Subcutaneous abdominal adipose tissue (tissue), 5 donors: ENCODE data around the gene HEATR1.

Source experiments
- H3K27ac ChIP-seq: one replicate; pipeline ENCODE4 v1.7.0; 2013; ENCODE audit warnings: low read depth, mild to moderate bottlenecking, inconsistent platforms, low read length, moderate library complexity
- H3K27me3 ChIP-seq, 5 donors: one replicate each; pipeline ENCODE4 v1.7.0; 2013; ENCODE audit warnings: low read length in 5 of 5, inconsistent platforms in 1 of 5; ENCODE audit not compliant: control insufficient read depth in 5 of 5, insufficient read depth in 4 of 5
- H3K36me3 ChIP-seq, 5 donors: one replicate each; pipeline ENCODE4 v1.7.0; 2013; ENCODE audit warnings: low read length in 5 of 5; ENCODE audit not compliant: control insufficient read depth in 5 of 5, insufficient read depth in 5 of 5
- H3K4me1 ChIP-seq, 5 donors: one replicate each; pipeline ENCODE4 v1.7.0; 2013; ENCODE audit warnings: low read length in 5 of 5, mild to moderate bottlenecking in 3 of 5, moderate library complexity in 1 of 5; ENCODE audit not compliant: control insufficient read depth in 5 of 5, insufficient read depth in 5 of 5
- H3K4me3 ChIP-seq, 5 donors: one replicate each; pipeline ENCODE4 v1.7.0; 2013; ENCODE audit warnings: low read length in 5 of 5, low read depth in 1 of 5
- H3K9ac ChIP-seq, 5 donors: one replicate each; pipeline ENCODE4 v1.7.0; 2013; ENCODE audit warnings: low read length in 5 of 5, mild to moderate bottlenecking in 4 of 5, moderate library complexity in 3 of 5
- H3K9me3 ChIP-seq, 5 donors: one replicate each; pipeline ENCODE4 v1.7.0; 2013; ENCODE audit warnings: low read length in 5 of 5; ENCODE audit not compliant: control insufficient read depth in 5 of 5
- donor health status: healthy.
- donor health status: healthy.
- donor health status: healthy.
- donor health status: healthy.
- donor health status: healthy.

The HEATR1 gene

GRCh38 chr1:236502972-236503639, 101.2 kb downstream of the HEATR1 start:
- H3K4me3 ChIP-seq, result peak overlapping the region; percentile 50 to 71 (median 61)
- H3K36me3 ChIP-seq, result no peaks in the 10 kb centered on the region
- peaks cover 0 to 24% (median 10%) of the 10 kb centered on the region in 5 donors for H3K4me1 ChIP-seq
- H3K27me3 ChIP-seq, result no peaks in the 10 kb centered on the region
- H3K9ac ChIP-seq, result peak overlapping the region; percentile 10 to 82 (median 71)
- peak overlapping the region; percentile 97 for H3K27ac ChIP-seq
- H3K9me3 ChIP-seq, result no peaks in the 10 kb centered on the region

- peaks cover 0 to 24% (median 10%) of the 10 kb centered on the region in 5 donors for H3K4me1 ChIP-seq
- H3K27me3 ChIP-seq, result no peaks in the 10 kb centered on the region
- H3K9ac ChIP-seq, result peak overlapping the region in 3 of 5 donors; percentile 10 to 82 (median 72)
- H3K9me3 ChIP-seq, result no peaks in the 10 kb centered on the region
- no peaks in the 10 kb centered on the region for H3K36me3 ChIP-seq
- H3K27ac ChIP-seq, result peak overlapping the region; percentile 97
- H3K4me3 ChIP-seq, result peak overlapping the region; percentile 50 to 71 (median 61)
Measured at GRCh38 chr1:236502579-236502971, 101.7 kb downstream of the HEATR1 start.

DNA sequence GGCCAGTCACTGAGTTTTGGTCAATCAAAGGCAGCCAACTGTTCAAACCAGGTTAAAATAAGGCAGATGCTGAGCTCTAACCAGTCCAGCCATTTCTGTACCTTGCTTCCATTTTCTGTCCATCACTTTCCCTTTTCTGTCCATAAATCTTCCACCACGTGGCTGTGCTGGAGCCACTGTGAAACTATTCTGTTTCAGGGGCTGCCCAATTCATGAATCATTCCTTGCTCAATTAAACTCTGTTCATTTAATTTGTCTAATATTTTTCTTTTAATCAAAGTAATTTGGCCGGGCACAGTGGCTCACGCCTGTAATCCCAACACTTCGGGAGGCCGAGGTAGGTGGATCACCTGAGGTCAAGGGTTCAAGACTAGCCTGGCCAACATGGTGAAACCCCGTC, 103.2 kb downstream of the HEATR1 start:
- Histone ChIP-seq H3K4me1 (peaks cover 0 to 18% (median 10%) of the 10 kb centered on the region in 5 donors), H3K27ac (no peak overlapping the region), H3K9me3 (no peaks in the 10 kb centered on the region), H3K27me3 (no peaks in the 10 kb centered on the region), H3K9ac (no peak overlapping the region), H3K4me3 (no peak overlapping the region), H3K36me3 (no peaks in the 10 kb centered on the region)
